GM12878 (cell line): ENCODE results near the gene RABGEF1. TPM values are rescaled to one million over a fixed set of nuclear protein-coding genes. Genes with fewer than 3 reads are reported as not detected.
"Not testable (repeated sequence)": the region's sequence is repeated elsewhere in the genome, so short reads cannot be mapped to it uniquely, and the experiment has no call there.

Experiments
- ATAC-seq: fragments of 200-7000 bp; cut with Tn5 transposase; 3 replicates; pipeline ENCODE4 v1.9.1; 2020; ENCODE audit warnings: mild to moderate bottlenecking, moderate library complexity
- BruUV-seq: library from RNA; stranded (reverse); fragments of 400-500 nt; replicated peaks from 2 replicates; lab custom pipeline; 2021; lab: Mats Ljungman, UMichigan
- CTCF ChIA-PET: fragments of 300-600 bp; sonication (Branson Sonifier 250); formaldehyde crosslinking; extraction: SDS; loops from one replicate; lab custom pipeline; 2021; ENCODE audit warnings: inconsistent platforms; lab: Yijun Ruan, JAX
- POLR2A ChIA-PET: fragments of 350-600 bp; formaldehyde crosslinking; extraction: SDS; loops from one replicate; lab custom pipeline; 2021; ENCODE audit warnings: inconsistent platforms; lab: Charles Lee
- RAD21 ChIA-PET: fragments of 300-600 bp; sonication (Branson Sonifier 250); formaldehyde crosslinking; loops from one replicate; lab custom pipeline; 2023; ENCODE audit warnings: antibody characterized with exemption; ENCODE audit not compliant: unreplicated experiment; lab: Charles Lee
- SMC1A ChIA-PET: fragments of 300-600 bp; sonication (Branson Sonifier 250); formaldehyde crosslinking; loops from one replicate; lab custom pipeline; 2023; ENCODE audit not compliant: unreplicated experiment, uncharacterized antibody; lab: Charles Lee
- DNase-seq: peaks from one replicate; pipeline ENCODE4 v3.0.0-alpha.2; 2011; ENCODE audit warnings: low read depth, low spot score
- FAIRE-seq: peaks from 3 replicates; lab custom pipeline; 2011; peaks lifted over from hg19 to GRCh38; lab: Jason Lieb, UNC
- H2AFZ ChIP-seq: 2 replicates; pipeline ENCODE4 v1.6.0; 2011; ENCODE audit warnings: low read depth, low read length, control low read depth; ENCODE audit not compliant: control insufficient read depth
- H3K27ac ChIP-seq: 2 replicates; pipeline ENCODE4 v1.5.1; 2011; ENCODE audit warnings: control low read depth; ENCODE audit not compliant: control insufficient read depth, insufficient read depth
- H3K27me3 ChIP-seq, 2 experiments: replicated peaks in 1 of 2; 2 replicates each; pipeline versions ENCODE4 v1.6.0 to v1.6.1; 2011; ENCODE audit warnings: low read length in 1 of 2; ENCODE audit not compliant: control insufficient read depth in 2 of 2, insufficient read depth in 2 of 2
- H3K36me3 ChIP-seq, 2 experiments: 2 replicates each; pipeline ENCODE4 v1.5.1; 2011; ENCODE audit warnings: low read length in 1 of 2; ENCODE audit not compliant: control insufficient read depth in 2 of 2, insufficient read depth in 2 of 2
- H3K4me1 ChIP-seq: 2 replicates; pipeline ENCODE4 v1.6.1; 2011; ENCODE audit warnings: mild to moderate bottlenecking, low read length, moderate library complexity, mixed read lengths; ENCODE audit not compliant: control insufficient read depth, insufficient read depth
- H3K4me2 ChIP-seq: 2 replicates; pipeline ENCODE4 v1.6.0; 2011; ENCODE audit warnings: control low read depth; ENCODE audit not compliant: control insufficient read depth, insufficient read depth
- H3K4me3 ChIP-seq: fragments of 200-600 bp; sonication (generic); 2 replicates; pipeline ENCODE4 v1.5.1; 2016
- H3K79me2 ChIP-seq: 2 replicates; pipeline ENCODE4 v1.6.0; 2011; ENCODE audit warnings: low read length; ENCODE audit not compliant: control insufficient read depth, insufficient read depth
- H3K9ac ChIP-seq: 2 replicates; pipeline ENCODE4 v1.8.0; 2011; ENCODE audit warnings: low read length, control low read depth, mixed read lengths; ENCODE audit not compliant: control insufficient read depth, insufficient read depth
- H3K9me3 ChIP-seq: replicated peaks from 3 replicates; pipeline ENCODE4 v1.5.1; 2011; ENCODE audit warnings: mild to moderate bottlenecking, low read length; ENCODE audit not compliant: control insufficient read depth, insufficient read depth
- H4K20me1 ChIP-seq: 2 replicates; pipeline ENCODE4 v1.6.0; 2011; ENCODE audit not compliant: control insufficient read depth, insufficient read depth
- SPI1 ChIP-seq: IDR thresholded peaks from 2 replicates; pipeline ENCODE4 v1.6.1; 2011; ENCODE audit warnings: low read depth, mild to moderate bottlenecking, low read length, moderate library complexity, borderline replicate concordance; ENCODE audit not compliant: insufficient read depth
- WGBS: methylation state at CpG from one replicate; pipeline ENCODE4 v1.1.6; 2016; ENCODE audit warnings: low lambda C conversion rate; ENCODE audit not compliant: insufficient replicate concordance, insufficient coverage; ENCODE audit errors: missing lambda C conversion rate; 5-methylcytosine and 5-hydroxymethylcytosine counted together
- in situ Hi-C: fragments of 300-500 bp; cut with MboI; formaldehyde crosslinking; loops from 9 replicates; pipeline ENCODE4 v1.14.3; 2018; ENCODE audit warnings: mixed read lengths
- intact Hi-C: fragments of 100-400 bp; cut with micrococcal nuclease; formaldehyde crosslinking; loops from one replicate; pipeline ENCODE4 v1.14.2; 2022; ENCODE audit not compliant: unreplicated experiment
- polyA plus RNA-seq, 11 experiments: library from polyadenylated mRNA; depleted of rRNA in 4 of 11; unstranded in 6 of 11; stranded (reverse) in 5 of 11; fragments of >200 nt; fragmentation: Nextera tagmentation in 4 of 11; fragmentation: Illumina TruSeq in 1 of 11; extraction: Ambion mirVana in 4 of 11; extraction: Trizol in 1 of 11; gene quantifications; 1 replicate in 1 of 11; 2 replicates in 10 of 11; pipeline versions ENCODE4 v1.2.1 to v1.2.3, GENCODE V29; 2011 to 2016; ENCODE audit warnings: inconsistent platforms in 2 of 11, missing spikeins in 2 of 11, low read depth in 1 of 11
- total RNA-seq, 4 experiments: library from RNA; depleted of rRNA in 3 of 4; stranded (reverse); fragments of >200 nt in 3 of 4; fragmentation: Illumina TruSeq in 1 of 4; extraction: Trizol in 1 of 4; gene quantifications; 2 replicates each; pipeline versions ENCODE4 v1.2.1 to v1.2.3, GENCODE V29; 2013 to 2021

Gene RABGEF1
- total and polyA plus RNA-seq, 10 of the 15 experiments (the other 5 are each of a cell fraction or from before 2014, with no cell fraction given), result 10.2 to 36.4 (median 26.1) TPM

DNA sequence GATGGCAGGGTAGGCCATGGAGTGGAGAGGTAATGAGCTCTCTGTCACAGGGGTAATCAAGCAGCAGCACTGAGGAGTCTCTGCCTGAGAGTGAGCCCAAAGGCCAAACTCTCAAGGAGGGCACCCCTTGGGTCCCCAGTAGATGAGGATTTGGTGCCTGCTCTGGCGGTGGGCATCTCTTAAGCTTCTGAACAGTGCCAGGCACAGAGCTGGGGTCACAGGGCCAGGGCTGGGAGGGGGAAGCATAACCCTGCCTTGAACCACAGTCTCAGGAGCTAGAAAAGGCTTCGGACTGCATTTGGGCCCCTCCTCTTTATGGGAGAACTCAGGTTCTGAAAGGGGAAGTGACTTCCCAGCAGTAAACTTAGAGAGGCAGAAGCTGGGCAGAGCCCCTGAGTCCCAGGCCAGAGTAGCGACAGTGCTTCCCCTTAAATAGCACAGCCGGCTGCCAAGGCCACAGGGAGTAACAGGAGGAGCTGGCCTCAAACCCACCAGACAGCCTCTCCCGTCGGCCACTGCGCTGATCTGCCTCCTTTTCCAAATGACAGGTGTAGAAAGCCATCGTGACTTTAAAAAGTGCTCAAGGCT is 76.8 kb downstream of the RABGEF1 start:
- H3K4me3 ChIP-seq, BruUV-seq, in situ Hi-C loops, H3K27me3 ChIP-seq, RAD21 ChIA-PET, H3K27ac ChIP-seq, H3K4me1 ChIP-seq, SMC1A ChIA-PET, intact Hi-C loops, H3K9ac ChIP-seq, H3K9me3 ChIP-seq, H3K4me2 ChIP-seq, H3K79me2 ChIP-seq, POLR2A ChIA-PET, H4K20me1 ChIP-seq, DNase-seq, H3K36me3 ChIP-seq: not testable (repeated sequence)
- CTCF ChIA-PET, result interaction anchor here (0.9 to 1.8 kb wide), 2 partner anchors 16 to 77 kb away, joined by 3 read pairs; no protein-coding TSS in a partner anchor
- 23% methylated on average over 6 of the region's 8 CpGs for whole genome bisulfite sequencing
- peak; percentile 49; the same call in 1 of the 2 replicates for TF ChIP-seq SPI1
- ATAC-seq (peak; percentile 83), FAIRE-seq (peak; percentile 91)
- peak overlapping the region; percentile 47 for H2AFZ ChIP-seq

- ATAC-seq, H3K36me3 ChIP-seq, H2AFZ ChIP-seq, intact Hi-C loops, H3K4me2 ChIP-seq, RAD21 ChIA-PET, SMC1A ChIA-PET, POLR2A ChIA-PET, BruUV-seq, H3K27me3 ChIP-seq, H3K27ac ChIP-seq, H4K20me1 ChIP-seq, DNase-seq, H3K4me1 ChIP-seq, in situ Hi-C loops, H3K79me2 ChIP-seq, H3K9ac ChIP-seq, H3K9me3 ChIP-seq, FAIRE-seq, H3K4me3 ChIP-seq: not testable (repeated sequence)
- CTCF ChIA-PET, result interaction anchor here (1.8 kb wide), 1 partner anchor 77 kb away, joined by 3 read pairs; no protein-coding TSS in a partner anchor
- WGBS, result 84% methylated on average over 7 of the region's 7 CpGs
These were observed 77.4 kb downstream of the RABGEF1 start for GRCh38 chr7:66817956-66818355.
